Cardiac fibroblast (primary cell): ENCODE results near the gene EIF3K.

Experiments
- DNase-seq, 2 donors: peaks; one replicate each; pipeline versions ENCODE4 v3.0.0 to v3.0.0-alpha.2; 2010; ENCODE audit warnings: low read depth in 2 of 2
- H3K4me3 ChIP-seq, 2 donors: replicated peaks in 1 of 2; 1 replicate in 1 of 2; 2 replicates in 1 of 2; pipeline ENCODE4 v1.5.1; 2011; ENCODE audit warnings: low read depth in 2 of 2, low read length in 2 of 2, mild to moderate bottlenecking in 2 of 2, moderate library complexity in 1 of 2
- TF ChIP-seq, protein P1 (sequence below): IDR thresholded peaks from one replicate; pipeline ENCODE4 v1.5.1; 2011; ENCODE audit warnings: low read depth, mild to moderate bottlenecking, low read length, inconsistent platforms

Gene EIF3K

GRCh38 chr19:38583219-38583984, 35.6 kb upstream of the EIF3K start:
- no peak overlapping the region for H3K4me3 ChIP-seq
- DNase-seq: no peak
- TF ChIP-seq, protein P1, sequence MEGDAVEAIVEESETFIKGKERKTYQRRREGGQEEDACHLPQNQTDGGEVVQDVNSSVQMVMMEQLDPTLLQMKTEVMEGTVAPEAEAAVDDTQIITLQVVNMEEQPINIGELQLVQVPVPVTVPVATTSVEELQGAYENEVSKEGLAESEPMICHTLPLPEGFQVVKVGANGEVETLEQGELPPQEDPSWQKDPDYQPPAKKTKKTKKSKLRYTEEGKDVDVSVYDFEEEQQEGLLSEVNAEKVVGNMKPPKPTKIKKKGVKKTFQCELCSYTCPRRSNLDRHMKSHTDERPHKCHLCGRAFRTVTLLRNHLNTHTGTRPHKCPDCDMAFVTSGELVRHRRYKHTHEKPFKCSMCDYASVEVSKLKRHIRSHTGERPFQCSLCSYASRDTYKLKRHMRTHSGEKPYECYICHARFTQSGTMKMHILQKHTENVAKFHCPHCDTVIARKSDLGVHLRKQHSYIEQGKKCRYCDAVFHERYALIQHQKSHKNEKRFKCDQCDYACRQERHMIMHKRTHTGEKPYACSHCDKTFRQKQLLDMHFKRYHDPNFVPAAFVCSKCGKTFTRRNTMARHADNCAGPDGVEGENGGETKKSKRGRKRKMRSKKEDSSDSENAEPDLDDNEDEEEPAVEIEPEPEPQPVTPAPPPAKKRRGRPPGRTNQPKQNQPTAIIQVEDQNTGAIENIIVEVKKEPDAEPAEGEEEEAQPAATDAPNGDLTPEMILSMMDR: no peak

- no peak overlapping the region for H3K4me3 ChIP-seq
- no peak for DNase-seq
- TF ChIP-seq, protein P1: no peak
Measured at GRCh38 chr19:38583985-38584305, 35.0 kb upstream of the EIF3K start.

GRCh38 chr19:38587562-38587961, 31.4 kb upstream of the EIF3K start:
- DNase-seq: no peak
- H3K4me3 ChIP-seq: no peak overlapping the region
- TF ChIP-seq, protein P1: no peak

DNA sequence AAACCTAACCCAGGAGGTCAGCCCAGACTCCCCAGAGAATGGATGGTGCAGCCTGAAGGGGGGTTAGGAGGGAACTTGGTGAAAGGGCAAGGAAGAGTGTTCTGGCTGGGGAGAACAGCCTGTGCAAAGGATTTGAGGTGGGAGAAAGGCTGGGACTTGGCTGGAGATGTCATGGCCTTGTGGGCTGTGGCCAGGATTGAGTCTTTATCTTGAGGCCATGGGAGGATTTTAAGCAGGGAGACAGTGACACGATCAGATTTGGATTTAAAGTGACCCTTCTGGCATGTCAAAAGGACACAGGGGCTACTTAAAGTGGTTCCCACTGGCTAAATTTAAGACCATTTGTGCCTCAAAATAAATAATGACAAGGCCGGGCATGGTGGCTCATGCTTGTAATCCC, 30.9 kb upstream of the EIF3K start:
- no peak overlapping the region for H3K4me3 ChIP-seq
- no peak for DNase-seq
- TF ChIP-seq, protein P1: no peak

- DNase-seq: no peak
- no peak overlapping the region for H3K4me3 ChIP-seq
- TF ChIP-seq, protein P1: no peak
Measured at GRCh38 chr19:38592940-38593339, 26.0 kb upstream of the EIF3K start.

GRCh38 chr19:38596057-38596981, 22.7 kb upstream of the EIF3K start:
- no peak for DNase-seq
- TF ChIP-seq, protein P1: no peak
- no peak overlapping the region for H3K4me3 ChIP-seq
